CD1c-positive myeloid dendritic cell (primary cell): ENCODE data around the gene HPCAL1.
"Not testable (repeated sequence)": the region's sequence is repeated elsewhere in the genome, so short reads cannot be mapped to it uniquely, and the experiment has no call there.

ENCODE experiments used
- DNase-seq: peaks from one replicate; pipeline ENCODE4 v3.0.0-alpha.2; 2016; ENCODE audit errors: extremely low spot score

HPCAL1 gene

DNA sequence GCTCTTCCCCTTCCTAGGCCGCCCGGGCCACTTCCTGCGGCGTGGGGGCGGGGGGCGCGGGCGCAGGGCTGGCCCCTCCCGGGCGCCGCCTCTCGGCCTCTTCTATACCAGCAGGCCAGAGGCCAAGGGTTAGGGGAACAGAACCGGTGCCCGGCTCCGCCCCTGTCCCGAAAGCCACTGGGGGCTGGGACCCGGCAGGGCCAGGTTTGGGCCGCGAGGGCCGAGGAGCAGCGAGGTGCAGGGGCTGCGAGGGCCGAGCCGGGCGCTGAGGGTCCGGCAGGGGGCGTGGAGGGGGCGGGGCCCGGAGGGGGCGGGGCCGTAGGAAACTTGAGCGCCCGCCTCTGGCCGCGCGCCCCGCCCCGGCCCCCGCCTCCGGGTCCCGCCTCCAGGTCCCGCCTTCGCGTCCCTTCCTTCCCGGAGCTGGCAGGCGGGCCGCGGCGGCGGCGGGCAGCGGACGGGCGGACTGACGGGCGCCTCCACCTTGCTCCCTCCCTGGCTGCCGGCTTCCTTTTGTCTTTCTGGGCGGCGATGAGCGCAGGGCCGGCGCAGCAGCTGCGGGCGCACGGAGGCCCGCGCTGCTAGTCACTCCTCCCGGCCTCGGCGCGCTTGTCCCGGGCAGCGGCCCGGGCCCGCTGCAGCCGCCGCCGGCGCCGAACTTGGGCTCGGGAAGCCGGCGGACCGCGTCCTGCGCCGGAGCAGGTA, at the start of gene HPCAL1:
Gene HPCAL1 (plus strand): TSS at position 426 of the 702 bp plus-strand sequence. CDS start 116,854 bp downstream, outside the sequence.
- DNase-seq = peak; percentile 90

GRCh38 chr2:10253596-10254372, 48.9 kb upstream of the HPCAL1 start:
- DNase-seq = no peak

GRCh38 chr2:10254373-10255188, 48.1 kb upstream of the HPCAL1 start:
- no peak for DNase-seq

DNA sequence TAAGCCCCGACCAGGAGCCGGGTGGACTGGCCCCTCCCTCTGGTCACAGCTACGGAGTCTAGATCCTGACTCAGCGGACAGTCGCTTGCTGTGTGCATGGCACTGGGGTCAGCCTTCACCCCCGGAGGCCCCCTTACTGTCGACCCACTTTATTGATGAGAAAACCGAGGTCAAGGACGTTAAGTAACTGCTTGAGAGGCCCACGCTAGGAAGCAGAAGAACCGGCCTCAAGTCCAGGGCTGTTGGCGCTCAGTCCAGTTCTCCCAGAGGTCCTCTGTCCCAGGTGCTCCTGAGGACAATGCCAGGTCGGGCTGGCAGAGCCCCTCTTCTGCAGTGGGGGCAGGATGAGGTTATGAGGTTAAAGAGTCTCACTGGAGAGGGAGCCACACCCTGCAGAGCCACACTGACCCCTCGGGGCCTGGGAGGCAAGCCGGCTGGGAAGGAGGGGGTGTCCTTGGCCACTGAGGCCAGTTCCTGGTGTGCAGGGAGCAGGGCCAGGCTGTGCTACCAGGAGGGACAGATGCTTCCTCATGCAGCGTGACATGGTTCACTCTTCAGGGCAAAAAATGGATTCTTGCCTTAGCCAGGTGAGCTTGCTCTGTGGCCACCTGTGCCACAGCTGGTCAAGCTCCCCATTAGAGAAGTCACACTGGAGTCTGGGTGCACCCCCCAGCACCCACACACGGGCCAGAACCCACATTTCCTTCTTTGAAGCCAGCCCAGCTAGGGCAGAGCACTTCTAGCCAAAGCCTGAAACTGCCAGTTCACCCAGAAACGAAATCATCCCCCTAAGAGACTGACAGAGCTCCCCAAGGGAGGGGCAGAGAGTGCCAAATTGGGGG, 47.3 kb upstream of the HPCAL1 start:
- DNase-seq = no peak

DNA sequence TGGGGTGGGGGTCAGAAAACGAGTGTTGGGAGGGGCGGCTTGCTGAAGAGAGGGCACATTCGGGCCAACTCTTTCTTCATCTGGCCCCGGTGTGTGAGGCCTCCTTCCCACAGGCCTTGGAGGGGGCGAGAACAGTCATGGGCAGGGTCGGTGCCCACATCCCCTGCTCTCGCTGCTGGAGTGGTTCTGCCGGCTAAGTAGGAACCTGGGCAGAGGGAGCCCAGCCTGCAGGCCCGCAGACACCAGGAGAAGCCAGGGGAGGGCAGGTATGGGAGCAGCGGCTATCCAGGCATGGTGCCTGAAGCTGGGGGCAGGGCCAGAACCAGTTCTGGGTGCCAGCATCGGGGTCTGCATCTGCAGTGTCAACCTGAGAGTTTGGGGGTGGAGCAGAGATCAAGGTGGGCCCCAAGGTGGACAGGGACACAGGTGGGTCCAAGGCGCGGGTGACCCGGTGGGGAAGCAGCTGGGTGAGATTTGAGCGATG, 46.6 kb upstream of the HPCAL1 start:
- DNase-seq = no peak

DNA sequence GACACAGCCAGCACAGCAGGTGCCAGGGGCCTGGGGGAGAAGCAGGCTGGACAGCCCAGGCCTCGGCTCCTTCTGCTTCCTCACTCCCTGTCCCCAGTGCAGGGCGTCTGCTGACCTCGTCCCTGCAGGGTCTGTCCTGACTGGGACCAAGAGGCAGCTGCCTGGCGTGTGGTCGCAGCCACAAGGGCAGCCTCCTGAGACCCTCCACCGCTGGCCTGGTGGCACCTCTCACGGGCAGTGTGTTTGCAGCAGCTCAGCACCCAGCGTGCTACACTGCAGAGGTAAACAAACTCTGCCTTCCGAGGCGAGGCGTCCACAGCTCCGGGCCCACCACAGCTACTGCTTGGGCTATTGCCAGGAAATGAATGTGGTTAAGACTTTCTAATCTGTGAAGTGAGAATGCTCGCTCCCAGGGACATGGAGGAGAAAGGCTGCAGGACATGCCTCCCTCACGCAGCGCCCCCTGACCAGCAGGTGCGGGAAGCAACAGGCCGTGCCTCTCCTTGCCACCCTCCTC, 46.1 kb upstream of the HPCAL1 start:
- DNase-seq = no peak

- no peak for DNase-seq
Measured at GRCh38 chr2:10257036-10257435, 45.7 kb upstream of the HPCAL1 start.

DNA sequence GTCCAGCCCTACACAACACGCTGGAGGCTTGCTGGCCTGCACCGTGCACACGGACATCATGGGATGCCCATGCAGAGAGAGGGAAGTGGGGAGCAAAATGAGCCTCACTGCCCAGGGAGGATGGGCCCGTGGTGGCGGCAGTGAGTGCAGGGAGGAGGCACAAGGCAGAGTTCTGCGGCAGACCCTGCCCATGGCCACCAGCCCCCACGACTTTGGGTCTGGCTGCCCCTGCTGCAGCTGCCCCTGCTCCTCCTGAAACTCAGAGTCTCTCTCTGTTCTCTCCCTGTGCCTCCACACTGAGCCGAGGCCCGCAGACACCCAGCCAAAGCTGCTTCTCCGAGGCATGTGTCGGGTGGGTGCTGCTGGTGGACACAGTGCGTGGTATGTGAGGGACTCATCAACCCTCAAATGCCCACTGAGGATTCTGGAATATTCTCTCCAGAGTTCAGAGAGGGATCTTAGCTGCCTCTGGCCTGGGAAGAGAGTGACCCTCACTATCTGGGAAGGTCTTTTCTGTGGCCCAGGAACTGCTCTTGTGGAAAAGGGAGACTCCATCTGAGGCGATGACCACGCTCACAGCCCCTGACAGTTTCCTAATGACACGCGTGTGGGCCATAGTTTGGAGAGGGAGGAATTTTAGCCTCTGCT, 45.1 kb upstream of the HPCAL1 start:
- DNase-seq = no peak

DNA sequence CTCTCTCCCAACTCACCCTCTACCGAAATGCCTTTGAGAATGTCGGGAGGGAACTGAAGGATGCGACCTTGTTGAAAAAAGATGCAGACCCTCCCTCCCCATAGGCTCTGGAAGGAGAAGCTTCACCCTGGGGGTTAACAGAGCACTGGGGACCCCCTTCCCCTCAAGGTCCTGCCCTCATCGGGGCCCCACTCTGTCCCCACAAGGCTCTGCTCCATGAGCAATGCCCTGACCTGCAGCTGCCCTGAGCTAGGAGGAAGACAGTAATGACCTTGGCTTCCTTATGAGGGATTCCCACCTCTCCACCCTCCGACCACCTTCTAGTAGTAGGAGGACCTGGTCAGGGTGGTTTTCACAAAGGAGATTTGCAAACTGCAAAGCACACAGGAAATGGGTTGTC, 44.4 kb upstream of the HPCAL1 start:
- no peak for DNase-seq

GRCh38 chr2:10258726-10259125, 44.0 kb upstream of the HPCAL1 start:
- DNase-seq = no peak

- DNase-seq = no peak
Measured at GRCh38 chr2:10260130-10260529, 42.6 kb upstream of the HPCAL1 start.

- DNase-seq = not testable (repeated sequence)
Measured at GRCh38 chr2:10263526-10263925, 39.2 kb upstream of the HPCAL1 start.

DNA sequence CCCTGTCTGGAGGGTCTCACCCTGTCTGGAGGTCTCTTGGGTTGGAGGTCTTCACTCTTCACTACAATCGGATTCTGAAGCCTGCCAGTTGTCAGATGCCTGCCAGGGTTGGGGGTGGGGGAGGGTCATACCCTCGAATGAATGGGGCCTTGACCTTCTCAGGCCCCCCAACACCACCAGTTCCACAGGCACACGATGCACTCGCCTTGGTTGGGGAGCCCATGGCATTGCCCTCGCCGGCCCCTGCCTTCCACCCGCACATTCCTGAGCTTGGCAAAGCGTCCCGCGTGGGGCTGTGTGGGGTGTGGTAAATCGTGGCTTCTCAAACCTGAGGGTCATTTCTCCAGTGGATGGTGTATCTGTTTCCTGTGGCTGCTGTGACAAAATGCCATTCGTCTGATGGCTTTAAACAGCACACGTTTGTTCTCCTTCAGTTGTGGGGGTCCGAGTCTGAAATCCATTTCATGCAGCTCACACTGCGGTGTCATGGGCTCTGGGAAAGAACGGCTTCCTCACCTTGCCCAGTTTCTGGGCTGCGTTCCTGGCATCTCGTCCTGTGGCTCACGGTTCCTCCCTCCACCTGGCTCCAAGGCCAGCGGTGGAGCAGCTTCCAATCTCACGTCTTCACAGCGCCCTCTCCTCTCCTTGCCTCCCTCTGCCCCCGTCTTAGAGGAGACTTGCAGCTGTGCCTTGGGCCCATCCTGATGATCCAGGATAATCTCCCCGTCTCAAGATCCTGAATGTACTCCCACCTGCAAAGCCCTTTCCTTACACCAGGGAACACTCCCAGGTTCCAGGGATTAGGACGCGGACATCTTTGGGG, 38.0 kb upstream of the HPCAL1 start:
- DNase-seq = no peak

DNA sequence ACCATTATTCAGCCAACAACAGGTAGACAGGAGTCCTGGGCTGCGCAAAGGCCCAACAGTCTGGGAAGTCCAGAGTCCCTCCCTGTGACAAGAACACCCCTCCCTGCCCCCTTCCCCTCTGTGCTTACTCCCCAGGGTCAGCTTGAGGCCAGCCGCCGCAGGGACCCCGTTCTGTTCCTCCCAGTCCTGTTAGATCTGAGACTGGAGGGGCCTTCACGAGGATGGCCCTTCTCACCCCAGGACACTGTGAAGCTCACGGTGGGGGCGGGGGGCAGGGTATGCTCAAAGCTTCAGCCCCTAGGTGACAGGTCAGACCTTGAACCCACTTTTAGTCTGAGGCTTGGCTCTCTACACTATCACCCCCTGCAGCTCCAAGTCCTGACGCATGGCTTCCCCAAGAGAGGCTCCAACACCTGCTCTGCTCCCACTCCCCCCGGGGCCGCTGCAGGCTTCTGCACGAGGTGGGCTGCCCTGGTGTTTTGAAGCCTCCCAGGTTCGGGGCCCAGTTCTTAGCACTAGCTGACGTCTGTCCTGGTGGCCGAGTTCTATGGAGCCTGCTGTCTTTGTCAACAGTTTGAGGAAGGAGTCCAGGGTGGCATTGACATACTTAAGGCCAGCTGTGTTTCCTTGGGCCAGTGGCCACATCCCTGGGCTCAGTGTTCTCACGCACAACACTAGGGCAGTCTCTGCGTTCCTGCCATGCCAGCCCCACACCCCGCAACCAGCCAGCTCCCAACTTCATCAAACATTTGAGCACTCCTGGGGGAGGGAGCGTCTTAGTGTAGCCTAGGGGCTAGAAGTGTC, 37.2 kb upstream of the HPCAL1 start:
- no peak for DNase-seq

GRCh38 chr2:10266133-10266620, 36.5 kb upstream of the HPCAL1 start:
- no peak for DNase-seq

DNA sequence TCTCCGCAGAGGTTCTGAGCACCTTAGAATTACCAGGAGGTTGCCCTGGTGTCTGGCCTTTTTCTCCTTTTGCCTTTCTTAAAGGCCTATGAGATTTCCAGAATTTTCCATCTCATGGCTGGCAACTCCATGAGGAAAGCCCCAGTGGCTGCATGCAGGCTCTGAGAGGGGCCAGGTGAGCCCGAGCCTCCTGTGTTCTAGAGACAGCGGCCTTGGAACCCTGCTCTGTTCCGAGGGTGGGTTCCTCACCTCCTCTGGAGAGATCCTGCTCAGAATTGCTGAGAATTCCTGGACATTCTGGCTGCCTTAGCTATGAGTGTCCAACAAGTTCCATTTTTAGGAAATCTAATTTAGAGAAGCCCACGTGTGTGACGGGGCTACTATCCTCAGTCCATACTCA, 35.7 kb upstream of the HPCAL1 start:
- no peak for DNase-seq

- no peak for DNase-seq
Measured at GRCh38 chr2:10267551-10268465, 34.9 kb upstream of the HPCAL1 start.

- no peak for DNase-seq
Measured at GRCh38 chr2:10269291-10269690, 33.4 kb upstream of the HPCAL1 start.
